ENCODE data around the gene ARL3. TPM values are rescaled to one million over a fixed set of nuclear protein-coding genes. Genes with fewer than 3 reads are reported as not detected.
A peak's percentile ranks its signal among the peaks of the same experiment; 100 is the strongest.

The ARL3 gene
- total RNA-seq, 4 donors from 2014 or later = 7.9 to 9.8 (median 8.4) TPM

DNA sequence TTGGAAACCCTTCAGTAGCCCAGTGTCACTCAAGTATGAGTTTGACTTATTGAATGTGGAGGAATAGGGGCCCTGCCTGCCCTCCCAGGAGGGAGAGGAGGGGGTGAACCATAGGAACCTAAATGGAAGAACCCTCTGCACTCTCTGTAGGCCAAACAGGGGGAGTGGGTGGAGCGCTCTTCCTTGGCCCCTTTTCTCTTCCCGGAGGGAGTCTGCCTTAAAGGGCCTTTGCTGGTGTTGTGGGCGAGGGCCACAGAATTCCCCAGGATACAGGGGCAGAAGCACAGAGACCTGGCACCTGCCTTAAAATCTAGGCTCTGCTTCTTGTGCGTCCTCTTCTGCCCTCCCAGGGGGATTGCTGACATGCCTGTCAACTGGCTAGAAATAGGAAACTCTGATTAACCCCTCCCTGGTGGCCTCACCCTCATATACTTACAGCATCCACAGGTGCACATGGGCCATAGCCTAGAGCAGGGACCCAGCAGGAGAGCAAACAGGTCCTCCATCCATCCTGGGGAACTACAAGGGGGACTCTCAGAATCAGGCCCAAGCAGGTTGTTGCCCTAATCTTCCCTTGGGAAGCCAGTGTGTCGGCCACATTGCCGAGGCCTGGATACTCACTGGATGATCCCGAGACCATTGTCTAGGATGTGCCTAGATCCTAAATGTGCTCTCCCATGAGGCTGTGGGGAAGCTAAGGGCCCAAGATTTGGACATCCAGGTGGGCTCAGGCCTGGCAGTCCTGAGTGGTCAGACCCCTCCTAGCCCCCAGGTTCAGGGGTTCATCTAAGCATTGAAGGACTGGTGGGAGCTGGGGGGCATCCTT is 66.5 kb downstream of the ARL3 start:
- peak overlapping the region; percentile 76 to 97 (median 88) for H3K4me3 ChIP-seq
- intact Hi-C loops (cut with DNase I) = loop anchor here (5.0 kb wide), 1 partner anchor 65 kb away; the partner anchor contains the start of genes ARL3 and SFXN2
- peak overlapping the region; percentile 99 to 100 (median 100) for H3K27ac ChIP-seq (replicated peaks in 1 of 4)
- H3K36me3 ChIP-seq = peaks cover under 1 to 35% (median 16%) of the 10 kb centered on the region in 4 donors
- no peak for TF ChIP-seq EP300 (IDR thresholded peaks at IDR 0.05)
- TF ChIP-seq POLR2A (IDR thresholded peaks at IDR 0.05; ENCODE audit: low read depth) = no peak
- TF ChIP-seq, protein P1, sequence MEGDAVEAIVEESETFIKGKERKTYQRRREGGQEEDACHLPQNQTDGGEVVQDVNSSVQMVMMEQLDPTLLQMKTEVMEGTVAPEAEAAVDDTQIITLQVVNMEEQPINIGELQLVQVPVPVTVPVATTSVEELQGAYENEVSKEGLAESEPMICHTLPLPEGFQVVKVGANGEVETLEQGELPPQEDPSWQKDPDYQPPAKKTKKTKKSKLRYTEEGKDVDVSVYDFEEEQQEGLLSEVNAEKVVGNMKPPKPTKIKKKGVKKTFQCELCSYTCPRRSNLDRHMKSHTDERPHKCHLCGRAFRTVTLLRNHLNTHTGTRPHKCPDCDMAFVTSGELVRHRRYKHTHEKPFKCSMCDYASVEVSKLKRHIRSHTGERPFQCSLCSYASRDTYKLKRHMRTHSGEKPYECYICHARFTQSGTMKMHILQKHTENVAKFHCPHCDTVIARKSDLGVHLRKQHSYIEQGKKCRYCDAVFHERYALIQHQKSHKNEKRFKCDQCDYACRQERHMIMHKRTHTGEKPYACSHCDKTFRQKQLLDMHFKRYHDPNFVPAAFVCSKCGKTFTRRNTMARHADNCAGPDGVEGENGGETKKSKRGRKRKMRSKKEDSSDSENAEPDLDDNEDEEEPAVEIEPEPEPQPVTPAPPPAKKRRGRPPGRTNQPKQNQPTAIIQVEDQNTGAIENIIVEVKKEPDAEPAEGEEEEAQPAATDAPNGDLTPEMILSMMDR (IDR thresholded peaks at IDR 0.05) = no peak
- no peak for TF ChIP-seq POLR2AphosphoS5 (IDR thresholded peaks at IDR 0.05)
- H3K9me3 ChIP-seq = no peaks in the 10 kb centered on the region
- 46% methylated on average over 4 of the region's 7 CpGs for WGBS
- H3K4me1 ChIP-seq = peaks cover 60 to 76% (median 71%) of the 10 kb centered on the region in 4 donors
- DNase-seq (ENCODE audit: extremely low spot score) = no peak
- no peaks in the 10 kb centered on the region for H3K27me3 ChIP-seq

DNA sequence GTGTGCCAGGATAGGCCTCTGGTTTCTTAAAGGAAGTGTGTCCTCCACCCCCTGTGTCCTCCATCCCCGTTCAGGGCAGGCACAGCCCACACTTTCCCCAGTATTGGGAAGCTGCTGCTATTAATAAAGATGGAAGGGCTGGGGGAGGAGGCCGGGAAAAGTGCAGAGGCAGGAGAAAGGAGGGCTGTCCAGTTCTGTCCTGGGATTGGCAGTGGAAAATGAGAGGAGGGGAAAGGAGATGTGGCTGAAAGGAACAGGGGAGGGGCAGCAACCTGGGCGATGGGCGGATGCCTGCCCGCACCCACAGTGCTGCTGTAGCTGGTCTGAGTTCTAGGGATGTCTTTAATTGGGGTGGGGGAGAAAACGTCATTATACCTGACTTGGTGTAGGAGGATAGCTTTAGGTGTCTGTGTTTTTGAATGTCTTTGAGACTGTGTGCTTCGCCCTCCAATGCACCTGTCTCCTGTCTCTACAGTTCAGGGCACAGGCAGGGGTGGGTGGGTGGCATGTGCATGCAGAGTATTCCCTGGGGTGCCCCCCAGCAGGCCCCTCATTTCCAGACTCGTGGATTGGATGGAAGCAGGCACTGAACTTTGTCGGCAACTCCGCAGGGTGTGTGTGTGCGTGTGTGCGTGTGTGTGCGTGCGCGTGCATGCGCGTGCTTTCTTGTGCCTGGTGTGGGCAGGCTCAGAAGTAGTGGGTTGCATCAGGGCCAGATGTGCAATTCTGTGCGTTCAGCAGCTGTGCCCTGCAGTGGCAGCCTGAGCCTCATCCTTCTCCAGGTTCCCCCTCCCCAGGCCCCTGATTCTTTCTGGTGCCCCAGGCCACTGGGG is 67.4 kb downstream of the ARL3 start:
- intact Hi-C loops (cut with DNase I) = loop anchor here (5.0 kb wide), 1 partner anchor 65 kb away; the partner anchor contains the start of genes ARL3 and SFXN2
- peak overlapping the region; percentile 99 to 100 (median 100) for H3K27ac ChIP-seq (replicated peaks in 1 of 4)
- WGBS = 16% methylated on average over 18 of the region's 18 CpGs
- H3K4me1 ChIP-seq = peaks cover 51 to 68% (median 63%) of the 10 kb centered on the region in 4 donors
- no peaks in the 10 kb centered on the region for H3K9me3 ChIP-seq
- peak in 1 of 2 donors; percentile 19 for TF ChIP-seq POLR2AphosphoS5 (IDR thresholded peaks at IDR 0.05)
- TF ChIP-seq, protein P1 (IDR thresholded peaks at IDR 0.05) = no peak
- peaks cover 0 to 28% (median 13%) of the 10 kb centered on the region in 4 donors for H3K36me3 ChIP-seq
- no peak for DNase-seq (ENCODE audit: extremely low spot score)
- H3K4me3 ChIP-seq = peak overlapping the region; percentile 76 to 97 (median 88)
- no peaks in the 10 kb centered on the region for H3K27me3 ChIP-seq

DNA sequence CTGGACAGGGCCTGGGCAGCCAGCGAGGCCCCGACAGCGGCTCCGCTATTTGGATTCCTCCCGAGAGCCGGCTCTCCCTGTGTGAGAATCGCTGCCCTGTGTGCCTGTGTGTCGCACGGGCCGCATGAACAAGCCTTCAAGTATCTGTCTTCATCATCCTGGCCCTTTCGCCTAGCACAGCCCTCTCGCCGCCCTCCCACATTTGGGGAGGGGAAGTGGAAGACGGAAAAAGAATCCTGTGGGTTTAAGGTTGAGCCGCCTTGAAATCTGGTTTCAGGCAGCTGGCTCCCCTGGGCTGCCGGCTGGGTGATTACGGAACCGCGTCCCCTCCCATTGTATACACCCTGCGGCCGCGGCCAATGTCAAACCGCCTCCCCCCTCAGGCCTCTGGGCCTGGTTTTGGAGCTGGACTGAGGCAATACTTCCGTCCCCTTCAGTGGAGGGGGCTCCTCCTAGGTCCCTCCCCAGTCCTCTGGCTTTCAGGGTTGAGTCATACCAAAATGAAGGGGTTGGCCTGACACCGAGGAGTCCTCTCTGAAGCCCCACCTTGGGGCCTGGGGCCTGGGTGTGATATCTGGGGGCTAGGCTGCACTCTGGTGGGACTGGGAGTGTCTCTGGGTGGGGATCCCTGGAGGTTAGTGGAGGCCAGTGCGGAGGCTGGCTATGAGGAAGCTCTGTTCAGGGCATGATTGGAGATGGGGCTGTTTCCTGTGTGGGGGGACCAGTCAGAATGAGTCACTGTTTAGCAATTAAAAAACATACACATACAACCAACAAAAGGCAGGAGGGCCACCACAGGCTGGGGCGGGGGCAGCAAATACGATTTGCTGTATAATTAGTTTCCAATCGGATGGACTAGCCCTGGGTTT is 68.2 kb downstream of the ARL3 start:
- Histone ChIP-seq H3K4me3 (peak overlapping the region; percentile 76 to 97 (median 88)), H3K36me3 (peaks cover 0 to 19% (median 9%) of the 10 kb centered on the region in 4 donors), H3K27ac (replicated peaks in 1 of 4) (peak overlapping the region; percentile 99 to 100 (median 100)), H3K27me3 (no peaks in the 10 kb centered on the region), H3K9me3 (no peaks in the 10 kb centered on the region), H3K4me1 (peaks cover 48 to 65% (median 60%) of the 10 kb centered on the region in 4 donors)
- peak; percentile 97 for DNase-seq (ENCODE audit: extremely low spot score)
- intact Hi-C loops (cut with DNase I) = loop anchor here (5.0 kb wide), 1 partner anchor 66 kb away; the partner anchor contains the start of genes ARL3 and SFXN2
- WGBS = 0% methylated on average over 18 of the region's 29 CpGs
- no peak for TF ChIP-seq EP300 (IDR thresholded peaks at IDR 0.05)
- peak; percentile 66 for TF ChIP-seq POLR2A (IDR thresholded peaks at IDR 0.05; ENCODE audit: low read depth)
- TF ChIP-seq POLR2AphosphoS5 (IDR thresholded peaks at IDR 0.05) = peak; percentile 87 to 91
- TF ChIP-seq, protein P1 (IDR thresholded peaks at IDR 0.05) = peak in 1 of 3 experiments; percentile 7

GRCh38 chr10:102645388-102645740 is 68.8 kb downstream of the ARL3 start:
- DNase-seq (ENCODE audit: extremely low spot score) = no peak
- peaks cover 0 to 13% (median 6%) of the 10 kb centered on the region in 4 donors for H3K36me3 ChIP-seq
- peaks cover 42 to 59% (median 54%) of the 10 kb centered on the region in 4 donors for H3K4me1 ChIP-seq
- no peaks in the 10 kb centered on the region for H3K27me3 ChIP-seq
- H3K9me3 ChIP-seq = no peaks in the 10 kb centered on the region
- intact Hi-C loops (cut with DNase I) = loop anchor here (5.0 kb wide), 1 partner anchor 67 kb away; the partner anchor contains the start of genes ARL3 and SFXN2
- WGBS = 0% methylated on average over 4 of the region's 12 CpGs
- TF ChIP-seq POLR2A (IDR thresholded peaks at IDR 0.05; ENCODE audit: low read depth) = no peak
- no peak for TF ChIP-seq POLR2AphosphoS5 (IDR thresholded peaks at IDR 0.05)
- TF ChIP-seq, protein P1 (IDR thresholded peaks at IDR 0.05) = no peak
- no peak for TF ChIP-seq EP300 (IDR thresholded peaks at IDR 0.05)
- peak overlapping the region; percentile 99 to 100 (median 100) for H3K27ac ChIP-seq (replicated peaks in 1 of 4)
- H3K4me3 ChIP-seq = peak overlapping the region; percentile 76 to 97 (median 88)

Data from esophagus muscularis mucosa (tissue), 4 donors.